Mucosa of descending colon (tissue), 3 donors: ENCODE results near the gene PCBP4. TPM values are rescaled to one million over a fixed set of nuclear protein-coding genes. Genes with fewer than 3 reads are reported as not detected.
"Not testable (repeated sequence)": the region's sequence is repeated elsewhere in the genome, so short reads cannot be mapped to it uniquely, and the experiment has no call there.

Experiments
- ATAC-seq: fragments of 200-7000 bp; cut with Tn5 transposase; one replicate; pipeline ENCODE4 v1.9.1; 2020; ENCODE audit warnings: mild to moderate bottlenecking, moderate library complexity
- DNase-seq, 3 donors: peaks; one replicate each; pipeline ENCODE4 v3.0.0-alpha.2; 2020
- H3K36me3 ChIP-seq: fragments of 200-600 bp; one replicate; pipeline ENCODE4 v1.8.0; 2021; ENCODE audit warnings: low read depth, mild to moderate bottlenecking
- H3K4me1 ChIP-seq: fragments of 200-600 bp; one replicate; pipeline ENCODE4 v1.8.0; 2021; ENCODE audit warnings: low read depth, mild to moderate bottlenecking
- H3K4me3 ChIP-seq: fragments of 200-600 bp; one replicate; pipeline ENCODE4 v1.8.0; 2021; ENCODE audit warnings: mild to moderate bottlenecking
- H3K9me3 ChIP-seq: fragments of 200-600 bp; one replicate; pipeline ENCODE4 v1.8.0; 2021; ENCODE audit warnings: mild to moderate bottlenecking
- CTCF ChIP-seq: fragments of 200-600 bp; IDR thresholded peaks from one replicate; pipeline ENCODE4 v1.8.0; 2022; ENCODE audit warnings: antibody characterized with exemption, mild to moderate bottlenecking
- intact Hi-C, 2 donors: fragments of 100-400 bp; cut with DNase I in 1 of 2; cut with micrococcal nuclease in 1 of 2; formaldehyde crosslinking; loops; one replicate each; pipeline versions ENCODE4 v1.11.0 to v1.11.1; 2022; cut with DNase I, micrococcal nuclease
- total RNA-seq, 3 donors: library from RNA; stranded (reverse); fragmentation: NEBNext Ultra II Directional in 2 of 3; extraction: Animal tissue kit (Norgen Biotek cat#: 25700) in 2 of 3; gene quantifications; one replicate each; pipeline versions ENCODE4 v1.2.1 to v1.2.4, GENCODE V29; 2021 to 2023
- donor health status: DM: no; HTN: no; CAD: no; lungs with moderate emphysema.
- donor health status: DM: no; HTN: no; CAD: no.
- donor health status: DM: no; HTN: yes; CAD: no.

Gene PCBP4
- total RNA-seq, 3 donors from 2014 or later: 17.8 to 41.9 (median 25.9) TPM

- ATAC-seq: no peak
- Histone ChIP-seq H3K36me3 (no peaks in the 10 kb centered on the region), H3K4me3 (no peak overlapping the region), H3K4me1 (peaks cover 18% of the 10 kb centered on the region), H3K9me3 (no peaks in the 10 kb centered on the region)
- no peak for TF ChIP-seq CTCF
- intact Hi-C loops: no loop called here
- no peak for DNase-seq
Observed at GRCh38 chr3:51998774-51999173, 31.5 kb upstream of the PCBP4 start.

- Histone ChIP-seq H3K9me3 (no peaks in the 10 kb centered on the region), H3K4me1 (peaks cover 21% of the 10 kb centered on the region), H3K36me3 (no peaks in the 10 kb centered on the region), H3K4me3 (no peak overlapping the region)
- DNase-seq: no peak
- no peak for TF ChIP-seq CTCF
- ATAC-seq: no peak
- intact Hi-C loops: no loop called here
Observed at GRCh38 chr3:51997935-51998596, 30.8 kb upstream of the PCBP4 start.

- no peak for DNase-seq
- Histone ChIP-seq H3K36me3 (no peaks in the 10 kb centered on the region), H3K4me1 (peaks cover 21% of the 10 kb centered on the region), H3K9me3 (no peaks in the 10 kb centered on the region), H3K4me3 (no peak overlapping the region)
- no peak for TF ChIP-seq CTCF
- ATAC-seq: no peak
- intact Hi-C loops: no loop called here
Observed at GRCh38 chr3:51997172-51997571, 29.9 kb upstream of the PCBP4 start.

GRCh38 chr3:51995346-51996163 is 28.3 kb upstream of the PCBP4 start, which contains the start of gene RPL29:
RPL29 (minus strand) TSS chr3:51995895; CDS start chr3:51995461, 434 bp downstream.
- intact Hi-C loops: no loop called here
- ATAC-seq (peak; percentile 98), DNase-seq (peak; percentile 92 to 94 (median 93))
- no peak for TF ChIP-seq CTCF
- Histone ChIP-seq H3K36me3 (no peaks in the 10 kb centered on the region), H3K4me1 (peaks cover 16% of the 10 kb centered on the region), H3K9me3 (no peaks in the 10 kb centered on the region), H3K4me3 (peak within 1 kb of the TSS; percentile 78)

- no peak for ATAC-seq
- Histone ChIP-seq H3K4me3 (no peak overlapping the region), H3K9me3 (no peaks in the 10 kb centered on the region), H3K4me1 (peaks cover 16% of the 10 kb centered on the region), H3K36me3 (no peaks in the 10 kb centered on the region)
- intact Hi-C loops: no loop called here
- no peak for DNase-seq
- TF ChIP-seq CTCF: no peak
Observed at GRCh38 chr3:51994530-51994929, 27.3 kb upstream of the PCBP4 start.

GRCh38 chr3:51993657-51994056 is 26.4 kb upstream of the PCBP4 start:
- intact Hi-C loops, H3K9me3 ChIP-seq, H3K4me3 ChIP-seq, ATAC-seq, H3K36me3 ChIP-seq, DNase-seq: not testable (repeated sequence)
- H3K4me1 ChIP-seq: peaks cover 16% of the 10 kb centered on the region
